ENCODE data around the gene SCIN.

SCIN gene

DNA sequence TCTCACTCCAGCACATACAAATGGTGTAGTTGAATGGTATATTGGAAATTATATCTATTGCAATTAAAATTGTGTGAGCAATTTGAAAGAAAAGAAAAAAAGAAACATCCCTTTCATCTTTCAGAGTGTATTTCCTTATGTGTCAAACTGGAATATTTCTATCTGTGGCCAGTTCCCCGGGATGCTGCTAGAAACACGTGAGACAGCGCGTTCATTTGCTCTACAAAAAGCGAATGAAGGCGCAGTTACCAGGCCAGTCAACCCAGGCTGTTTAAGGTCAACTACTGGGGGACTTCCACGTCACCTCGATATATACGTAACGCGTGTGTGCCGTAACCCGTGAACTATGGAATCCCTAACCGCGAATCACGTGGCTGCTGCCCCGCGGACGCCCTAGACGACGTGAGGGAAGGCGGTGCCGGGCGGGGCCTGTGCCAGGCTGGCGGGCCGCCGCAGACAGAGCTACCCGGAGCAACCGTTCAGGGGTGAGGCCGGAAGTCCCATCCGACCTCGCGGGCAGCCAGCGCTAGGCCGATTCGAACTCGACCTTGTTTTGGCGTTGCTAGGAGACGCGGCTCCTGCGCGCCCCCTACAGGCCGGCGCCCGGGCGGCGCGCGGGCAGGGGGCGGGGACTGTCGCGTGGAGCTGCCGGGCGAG lies 115.8 kb downstream of the SCIN start:
- in situ Hi-C loops (cut with HindIII; ENCODE audit: low sequenced_read_pairs): loop anchor here (10.0 kb wide), 1 partner anchor 568 kb away; no protein-coding TSS in a partner anchor

- in situ Hi-C loops (cut with HindIII; ENCODE audit: low sequenced_read_pairs): loop anchor here (10.0 kb wide), 1 partner anchor 568 kb away; no protein-coding TSS in a partner anchor
Measured at GRCh38 chr7:12686891-12687717, 116.6 kb downstream of the SCIN start, which contains the start of gene ARL4A. Gene ARL4A, plus strand, starts transcription at chr7:12687633. Its CDS starts 622 bp downstream, at chr7:12688255.

GRCh38 chr7:12687718-12688171 lies 117.2 kb downstream of the SCIN start:
- in situ Hi-C loops (cut with HindIII; ENCODE audit: low sequenced_read_pairs): loop anchor here (10.0 kb wide), 1 partner anchor 567 kb away; no protein-coding TSS in a partner anchor

DNA sequence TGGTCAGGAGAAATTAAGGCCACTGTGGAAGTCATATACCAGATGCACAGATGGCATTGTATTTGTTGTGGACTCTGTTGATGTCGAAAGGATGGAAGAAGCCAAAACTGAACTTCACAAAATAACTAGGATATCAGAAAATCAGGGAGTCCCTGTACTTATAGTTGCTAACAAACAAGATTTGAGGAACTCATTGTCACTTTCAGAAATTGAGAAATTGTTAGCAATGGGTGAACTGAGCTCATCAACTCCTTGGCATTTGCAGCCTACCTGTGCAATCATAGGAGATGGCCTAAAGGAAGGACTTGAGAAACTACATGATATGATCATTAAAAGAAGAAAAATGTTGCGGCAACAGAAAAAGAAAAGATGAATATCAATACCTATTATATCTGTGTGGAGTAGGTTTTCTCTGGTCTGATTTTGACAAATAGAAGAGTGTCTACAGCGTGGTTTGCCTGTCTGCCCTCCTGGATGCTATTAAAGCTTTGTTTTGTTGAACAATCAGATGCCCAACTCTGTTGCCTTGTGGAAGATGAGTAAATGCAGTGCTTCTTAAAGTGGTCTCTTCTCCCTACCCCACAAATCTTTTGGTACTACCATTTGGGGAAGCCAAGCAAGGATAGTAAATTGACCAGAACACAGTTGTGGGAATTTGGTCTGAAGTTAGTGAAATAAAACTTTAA lies 118.1 kb downstream of the SCIN start:
- in situ Hi-C loops (cut with HindIII; ENCODE audit: low sequenced_read_pairs): loop anchor here (10.0 kb wide), 1 partner anchor 566 kb away; no protein-coding TSS in a partner anchor

GRCh38 chr7:12689451-12689850 lies 118.9 kb downstream of the SCIN start:
- in situ Hi-C loops (cut with HindIII; ENCODE audit: low sequenced_read_pairs): loop anchor here (10.0 kb wide), 1 partner anchor 565 kb away; no protein-coding TSS in a partner anchor

DNA sequence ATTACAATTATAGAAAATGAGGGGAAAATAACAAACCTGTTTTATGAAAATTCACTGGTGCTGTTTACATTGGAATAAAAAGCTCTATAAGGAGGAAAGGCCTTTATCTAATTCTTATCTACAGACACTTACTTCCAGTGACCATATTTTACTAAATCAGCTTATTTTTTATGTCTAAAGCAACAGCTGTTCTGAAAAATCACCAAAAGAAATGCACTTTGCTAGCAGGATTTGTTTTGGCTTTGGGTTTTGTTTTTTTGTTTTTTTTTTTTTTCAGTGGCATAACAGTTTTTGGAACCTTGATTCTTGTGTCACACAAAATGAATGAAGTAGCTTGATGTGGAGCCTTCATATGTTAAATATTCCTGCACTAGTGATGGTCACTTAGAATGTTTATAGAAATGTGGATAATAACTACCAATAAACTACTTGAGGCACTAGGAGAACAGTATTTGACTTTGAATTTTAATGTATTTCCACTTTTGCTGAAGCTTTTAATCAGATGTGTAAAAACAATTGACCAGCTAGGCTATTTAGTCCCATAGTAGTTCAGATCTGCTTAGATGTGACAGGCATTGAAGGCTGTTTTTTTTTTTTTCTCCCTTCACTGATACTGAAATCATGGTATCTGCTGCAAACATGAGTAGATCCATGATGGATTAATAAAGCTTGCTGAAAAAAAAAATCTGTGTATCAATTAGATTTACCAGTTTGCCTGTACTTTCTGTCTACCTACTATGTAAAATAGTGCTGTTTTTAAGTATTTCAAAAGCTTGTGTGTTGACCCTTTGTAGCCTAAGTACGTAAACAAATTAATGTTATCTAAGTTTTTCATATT lies 119.7 kb downstream of the SCIN start:
- in situ Hi-C loops (cut with HindIII; ENCODE audit: low sequenced_read_pairs): loop anchor here (10.0 kb wide), 1 partner anchor 425 kb away; no protein-coding TSS in a partner anchor

- in situ Hi-C loops (cut with HindIII; ENCODE audit: low sequenced_read_pairs): loop anchor here (10.0 kb wide), 1 partner anchor 423 kb away; no protein-coding TSS in a partner anchor
Measured at GRCh38 chr7:12691388-12691787, 120.9 kb downstream of the SCIN start.

GRCh38 chr7:12692035-12692434 lies 121.5 kb downstream of the SCIN start:
- in situ Hi-C loops (cut with HindIII; ENCODE audit: low sequenced_read_pairs): loop anchor here (10.0 kb wide), 1 partner anchor 423 kb away; no protein-coding TSS in a partner anchor

GRCh38 chr7:12692479-12693259 lies 122.1 kb downstream of the SCIN start:
- in situ Hi-C loops (cut with HindIII; ENCODE audit: low sequenced_read_pairs): loop anchor here (10.0 kb wide), 1 partner anchor 422 kb away; no protein-coding TSS in a partner anchor

GRCh38 chr7:12694817-12695216 lies 124.3 kb downstream of the SCIN start:
- in situ Hi-C loops (cut with HindIII; ENCODE audit: low sequenced_read_pairs): loop anchor here (10.0 kb wide), 1 partner anchor 420 kb away; no protein-coding TSS in a partner anchor

DNA sequence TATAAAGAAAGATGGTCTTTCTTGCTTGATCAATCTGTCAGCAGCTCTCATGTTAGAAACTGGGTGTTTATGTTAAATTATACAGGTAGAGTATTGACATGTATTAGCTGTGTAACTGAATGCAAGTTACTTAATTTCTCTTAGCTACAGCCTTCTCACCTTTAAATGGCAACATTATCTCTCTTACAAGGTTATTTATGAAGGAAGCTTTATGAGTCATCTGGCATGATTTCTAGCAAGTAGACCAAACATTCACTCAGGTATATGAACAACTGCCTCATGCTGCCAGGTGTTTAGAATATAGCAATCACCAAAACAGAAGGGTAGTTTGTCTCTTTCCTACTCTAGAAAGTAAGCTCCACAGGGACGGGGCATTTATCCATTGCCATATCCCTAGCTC lies 125.4 kb downstream of the SCIN start:
- in situ Hi-C loops (cut with HindIII; ENCODE audit: low sequenced_read_pairs): loop anchor here (10.0 kb wide), 1 partner anchor 419 kb away; no protein-coding TSS in a partner anchor

DNA sequence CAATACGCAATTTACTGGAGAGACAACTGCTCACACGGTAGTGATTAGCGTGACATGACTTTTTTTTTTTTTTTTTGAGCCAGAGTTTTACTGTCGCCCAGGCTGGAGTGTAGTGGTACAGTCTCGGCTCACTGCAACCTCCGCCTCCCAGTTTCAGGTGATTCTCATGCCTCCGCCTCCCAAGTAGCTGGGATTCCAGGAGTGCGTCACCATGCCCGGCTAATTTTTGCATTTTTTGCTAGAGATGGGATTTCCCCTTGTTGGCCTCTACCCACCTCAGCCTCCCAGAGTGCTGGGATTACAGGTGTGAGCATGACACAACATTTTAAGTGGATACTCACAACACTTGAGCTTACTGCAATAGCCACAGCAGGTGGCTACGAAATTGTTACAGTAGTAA lies 128.8 kb downstream of the SCIN start:
- in situ Hi-C loops (cut with HindIII; ENCODE audit: low sequenced_read_pairs): loop anchor here (10.0 kb wide), 1 partner anchor 416 kb away; no protein-coding TSS in a partner anchor

GRCh38 chr7:12701433-12701832 lies 130.9 kb downstream of the SCIN start:
- in situ Hi-C loops (cut with HindIII; ENCODE audit: low sequenced_read_pairs): no loop called here

DNA sequence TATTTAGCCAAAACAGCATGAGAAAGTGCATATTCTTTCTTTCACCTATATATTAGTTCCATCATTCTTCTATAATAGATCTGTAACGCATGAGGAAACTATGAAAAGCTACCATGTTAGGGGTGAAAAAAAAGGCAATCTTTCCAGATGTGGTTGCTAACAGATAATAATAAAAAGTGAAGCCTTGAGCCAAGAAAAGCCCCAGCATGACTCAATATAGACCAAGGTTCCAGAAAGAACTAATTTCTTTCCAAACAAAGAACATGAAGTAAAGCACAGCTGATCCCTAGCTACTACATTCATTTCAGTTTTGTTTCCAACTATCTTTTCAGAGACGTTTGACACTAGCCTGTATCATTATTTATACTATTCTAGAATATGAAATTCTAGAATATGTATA lies 133.4 kb downstream of the SCIN start:
- in situ Hi-C loops (cut with HindIII; ENCODE audit: low sequenced_read_pairs): no loop called here

DNA sequence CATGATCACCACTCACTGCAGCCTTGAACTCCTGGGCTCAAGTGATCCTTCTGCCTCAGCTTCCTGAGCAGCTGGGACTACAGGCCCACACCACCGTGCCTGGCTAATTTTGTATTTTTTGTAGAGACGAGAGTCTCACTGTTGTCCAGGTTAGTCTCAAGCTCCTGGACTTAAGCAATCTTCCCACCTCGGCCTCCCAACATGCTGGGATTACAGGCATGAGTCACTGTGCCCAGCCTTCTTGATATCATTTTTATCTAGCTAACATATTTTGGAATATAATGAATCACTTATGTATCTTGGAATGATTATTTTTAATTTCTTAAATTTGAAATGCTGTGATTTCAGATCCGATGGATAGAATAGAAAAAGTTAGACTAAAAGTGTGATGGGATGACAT lies 135.4 kb downstream of the SCIN start:
- in situ Hi-C loops (cut with HindIII; ENCODE audit: low sequenced_read_pairs): no loop called here

DNA sequence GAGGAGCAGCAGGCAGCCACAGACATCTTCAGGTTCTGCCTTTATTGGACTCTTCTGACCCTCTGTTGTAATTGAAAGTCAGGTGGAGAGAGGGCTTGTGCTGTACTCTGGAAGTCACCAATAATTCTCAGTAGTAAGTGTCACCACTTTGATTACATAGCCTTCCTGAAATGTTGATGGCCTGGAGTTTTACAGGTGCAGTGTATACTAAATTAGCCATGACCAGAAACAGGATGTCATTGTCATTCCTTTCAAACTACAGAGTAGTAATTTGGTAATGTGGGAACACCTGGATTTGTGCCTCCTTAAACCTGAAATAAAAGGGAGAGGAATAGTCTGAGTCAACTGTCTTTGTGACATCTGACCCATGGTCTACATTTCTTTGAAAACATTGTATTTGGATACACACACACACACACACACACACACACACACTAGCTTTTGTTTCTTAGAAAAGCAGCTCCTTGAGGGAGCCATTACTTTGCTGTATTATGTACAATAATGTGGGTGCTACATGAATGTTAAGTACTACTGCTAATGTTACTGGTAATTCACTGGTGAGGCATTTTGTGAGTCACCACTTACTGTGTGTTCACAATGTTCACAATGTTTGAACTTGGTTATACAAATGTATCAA lies 136.5 kb downstream of the SCIN start:
- in situ Hi-C loops (cut with HindIII; ENCODE audit: low sequenced_read_pairs): no loop called here

GRCh38 chr7:12708314-12708713 lies 137.8 kb downstream of the SCIN start:
- in situ Hi-C loops (cut with HindIII; ENCODE audit: low sequenced_read_pairs): no loop called here
